ENCODE data around the gene GGT6.
"Not testable (repeated sequence)": the region's sequence is repeated elsewhere in the genome, so short reads cannot be mapped to it uniquely, and the experiment has no call there.

GGT6 gene

DNA sequence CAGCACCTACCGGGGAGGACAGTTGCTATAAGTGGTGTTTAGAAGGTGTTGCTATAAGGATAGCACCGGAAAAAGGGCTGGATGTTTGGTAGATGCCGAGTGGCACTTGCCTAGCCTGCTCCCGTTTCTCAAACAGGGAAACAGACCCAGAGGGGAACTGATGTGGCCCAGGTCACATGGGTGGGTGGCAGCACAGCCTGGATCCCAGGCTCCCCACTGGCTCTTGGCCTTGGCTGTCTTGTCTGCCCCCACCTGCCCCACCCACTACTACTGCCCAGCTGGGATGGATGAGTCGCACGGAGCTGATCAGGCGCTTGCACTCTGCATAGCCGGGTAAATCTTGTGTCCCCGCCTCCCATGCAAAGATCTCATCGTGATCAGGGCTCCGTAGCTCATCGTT, 31.2 kb upstream of the GGT6 start:
- no peak for DNase-seq

GRCh38 chr17:4590981-4591453, 30.6 kb upstream of the GGT6 start:
- no peak for DNase-seq

GRCh38 chr17:4590042-4590441, 29.7 kb upstream of the GGT6 start:
- DNase-seq: not testable (repeated sequence)

GRCh38 chr17:4588898-4589625, 28.7 kb upstream of the GGT6 start:
- DNase-seq: no peak

DNA sequence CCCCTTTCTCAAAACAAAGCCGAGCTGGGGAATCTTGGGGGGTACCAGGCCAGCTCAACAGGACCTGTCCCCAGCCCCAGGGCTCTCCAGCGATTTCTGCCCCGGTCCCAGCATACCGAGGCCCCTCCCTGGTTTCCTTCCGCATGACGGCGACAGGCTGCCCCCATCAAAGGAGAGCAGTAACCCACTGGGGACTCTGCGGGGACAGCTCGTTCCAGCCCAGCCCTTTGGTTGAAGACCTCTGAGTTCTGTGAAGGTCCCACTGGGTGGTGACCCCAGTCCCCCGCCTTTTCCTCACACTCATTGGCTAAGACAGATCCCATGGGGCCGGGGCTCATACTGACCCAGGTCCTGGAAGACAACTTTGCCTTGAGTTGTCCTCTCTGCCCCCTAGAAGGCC, 28.0 kb upstream of the GGT6 start:
- DNase-seq: no peak

GRCh38 chr17:4587803-4588202, 27.4 kb upstream of the GGT6 start:
- no peak for DNase-seq

GRCh38 chr17:4587195-4587594, 26.8 kb upstream of the GGT6 start:
- DNase-seq: no peak

DNA sequence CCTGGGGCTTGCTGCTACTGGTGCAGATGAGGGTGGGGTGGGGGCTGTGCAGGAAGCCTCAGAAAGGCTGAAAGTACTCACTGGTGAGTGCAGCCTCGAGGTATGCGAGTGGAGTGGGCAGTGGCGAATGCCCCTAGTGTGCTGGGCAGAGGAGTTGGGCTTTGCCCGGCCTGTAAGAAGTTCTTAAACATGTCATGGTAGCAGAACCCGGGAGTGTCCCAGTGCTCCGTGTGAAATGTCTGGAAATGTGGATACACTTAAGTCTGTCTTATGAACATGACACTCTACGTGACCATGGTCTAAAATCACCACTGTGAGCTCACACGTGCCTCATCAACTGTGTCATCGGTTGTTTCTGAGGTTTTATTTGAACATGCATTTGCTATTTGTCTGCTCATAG, 25.7 kb upstream of the GGT6 start:
- DNase-seq: no peak

DNA sequence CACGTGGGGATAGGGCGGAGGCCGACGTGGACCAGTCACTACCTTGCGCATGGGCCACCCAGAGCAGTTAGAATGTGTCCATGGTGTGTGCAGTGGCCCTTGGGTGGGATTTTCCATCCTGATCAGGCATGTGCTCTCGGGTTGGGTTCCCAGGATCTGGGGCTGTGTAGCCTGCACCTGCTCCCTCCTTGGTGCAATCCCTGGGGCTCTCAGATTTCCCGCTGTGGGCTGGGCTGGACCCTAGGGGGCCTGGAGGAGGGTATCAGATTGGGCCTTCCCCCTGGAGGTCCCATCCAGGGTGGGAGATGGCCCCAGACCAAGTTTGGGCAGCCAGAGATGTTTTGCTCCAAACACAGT, 25.2 kb upstream of the GGT6 start:
- DNase-seq: no peak

- no peak for DNase-seq
Measured at GRCh38 chr17:4584917-4585637, 24.7 kb upstream of the GGT6 start.

- DNase-seq: peak; percentile 37
Measured at GRCh38 chr17:4584101-4584916, 23.9 kb upstream of the GGT6 start, which contains the start of gene SMTNL2. Gene SMTNL2 (plus strand): TSS chr17:4584529. CDS start chr17:4584606, 77 bp downstream.

GRCh38 chr17:4583782-4584100, 23.4 kb upstream of the GGT6 start:
- peak; percentile 15 for DNase-seq

- DNase-seq: no peak
Measured at GRCh38 chr17:4583206-4583605, 22.8 kb upstream of the GGT6 start.

DNA sequence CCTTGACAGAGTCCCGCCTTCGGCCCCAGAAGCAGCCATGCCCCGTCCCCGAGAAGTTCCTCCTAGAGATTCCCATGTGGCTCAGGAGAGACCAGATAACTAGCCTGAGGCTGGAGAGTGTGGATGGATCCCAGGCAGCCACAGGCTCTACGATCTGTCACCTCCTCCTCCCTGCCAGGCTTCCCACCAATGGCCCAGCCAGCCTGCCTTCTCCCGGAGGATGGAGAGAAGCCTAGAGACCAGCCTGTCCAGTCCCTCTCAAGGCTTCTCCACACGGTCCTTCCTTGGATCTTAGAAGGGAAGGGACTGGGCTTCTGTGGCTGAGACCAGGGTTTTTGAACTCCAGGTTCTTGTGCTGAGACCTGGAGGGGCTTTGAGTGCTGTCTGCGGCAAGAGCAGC, 22.3 kb upstream of the GGT6 start:
- DNase-seq: no peak

DNA sequence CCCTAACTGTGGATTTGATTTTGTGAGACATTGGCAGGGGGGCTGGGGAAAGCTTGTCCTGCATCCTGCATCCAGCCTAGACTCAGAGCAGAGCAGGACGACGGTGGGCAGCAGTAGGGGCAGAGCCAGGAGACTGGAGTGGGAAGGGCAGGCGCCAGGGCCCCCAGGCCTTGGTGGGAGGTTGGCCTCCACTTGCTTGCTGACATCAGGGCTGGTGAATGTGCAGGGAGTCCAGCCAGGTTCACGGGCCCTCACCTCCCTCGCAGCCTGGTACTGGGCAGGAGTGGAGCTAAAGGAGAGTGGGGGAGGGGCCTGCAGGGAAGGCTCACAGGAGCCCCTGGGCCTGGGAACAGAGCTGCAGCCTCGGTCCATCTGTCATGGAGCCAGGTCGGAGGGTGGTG, 21.7 kb upstream of the GGT6 start:
- no peak for DNase-seq

- DNase-seq: no peak
Measured at GRCh38 chr17:4580291-4580690, 19.9 kb upstream of the GGT6 start.

DNA sequence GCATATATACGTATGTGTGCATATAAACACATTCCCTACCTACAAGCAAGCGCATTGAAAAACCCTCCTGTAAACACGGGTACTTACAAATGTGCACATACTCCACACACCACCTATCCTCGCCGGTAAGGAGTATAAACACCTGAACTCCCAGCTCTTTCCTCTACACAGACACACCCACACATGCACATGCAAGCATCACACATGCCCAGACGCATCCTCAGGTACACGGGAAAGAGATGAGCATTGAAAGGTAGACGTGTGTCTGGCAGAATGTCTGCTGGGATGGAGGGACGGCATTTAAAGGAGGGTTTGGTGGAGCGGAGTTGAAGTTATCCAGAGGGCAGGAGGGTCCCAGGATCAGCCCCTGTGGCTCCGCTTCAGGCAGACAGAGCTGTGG, 19.3 kb upstream of the GGT6 start:
- no peak for DNase-seq

DNA sequence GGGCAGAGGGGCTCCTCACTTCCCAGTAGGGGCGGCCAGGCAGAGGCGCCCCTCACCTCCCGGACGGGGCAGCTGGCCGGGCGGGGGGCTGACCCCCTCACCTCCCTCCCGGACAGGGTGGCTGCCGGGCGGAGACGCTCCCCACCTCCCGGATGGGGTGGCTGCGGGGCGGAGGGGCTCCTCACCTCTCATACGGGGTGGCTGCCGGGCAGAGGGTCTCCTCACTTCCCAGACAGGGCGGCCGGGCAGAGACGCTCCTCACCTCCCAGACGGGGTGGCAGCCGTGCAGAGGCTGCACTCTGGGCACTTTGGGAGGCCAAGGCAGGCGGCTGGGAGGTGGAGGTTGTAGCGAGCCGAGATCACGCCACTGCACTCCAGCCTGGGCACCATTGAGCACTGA, 18.0 kb upstream of the GGT6 start:
- not testable (repeated sequence) for DNase-seq

- no peak for DNase-seq
Measured at GRCh38 chr17:4577386-4577993, 17.1 kb upstream of the GGT6 start.

GRCh38 chr17:4576729-4577322, 16.4 kb upstream of the GGT6 start:
- DNase-seq: no peak

GRCh38 chr17:4576161-4576558, 15.8 kb upstream of the GGT6 start:
- DNase-seq: no peak

- no peak for DNase-seq
Measured at GRCh38 chr17:4574448-4575045, 14.2 kb upstream of the GGT6 start.

GRCh38 chr17:4573669-4574068, 13.3 kb upstream of the GGT6 start:
- DNase-seq: peak; percentile 72

Data from stimulated activated CD4-positive, alpha-beta T cell treated with anti-CD3 and anti-CD28 coated beads, Interleukin-4, amount 100 ng/mL, for 1 hour (primary cell).